ENCODE measurements around the gene ATP11C. TPM values are rescaled to one million over a fixed set of nuclear protein-coding genes. Genes with fewer than 3 reads are reported as not detected.
"Not testable (repeated sequence)": the region's sequence is repeated elsewhere in the genome, so short reads cannot be mapped to it uniquely, and the experiment has no call there.

ATP11C gene
- total RNA-seq, 3 donors from 2014 or later = 10.8 to 17.0 (median 13.1) TPM

- ATAC-seq = no peak
- intact Hi-C loops (cut with DNase I, micrococcal nuclease) = no loop called here
- H3K9me3 ChIP-seq = no peaks in the 10 kb centered on the region
These were observed 57.0 kb downstream of the ATP11C start for GRCh38 chrX:139875841-139876240.

GRCh38 chrX:139869796-139870195 lies 63.1 kb downstream of the ATP11C start:
- no peaks in the 10 kb centered on the region for H3K4me1 ChIP-seq (ENCODE audit: low read depth)
- no peaks in the 10 kb centered on the region for H3K36me3 ChIP-seq (ENCODE audit: low read depth)
- intact Hi-C loops (cut with DNase I, micrococcal nuclease) = no loop called here
- no peak for TF ChIP-seq CTCF (IDR thresholded peaks at IDR 0.05)
- ATAC-seq (no peak), DNase-seq (no peak)
- no peak overlapping the region for H3K4me3 ChIP-seq
- no peaks in the 10 kb centered on the region for H3K9me3 ChIP-seq

More at GRCh38 chrX:139875841-139876240, 57.0 kb downstream of the ATP11C start:
- Histone ChIP-seq H3K4me1 (ENCODE audit: low read depth) (no peaks in the 10 kb centered on the region), H3K36me3 (ENCODE audit: low read depth) (no peaks in the 10 kb centered on the region), H3K4me3 (no peak overlapping the region)
- TF ChIP-seq CTCF (IDR thresholded peaks at IDR 0.05) = no peak
- DNase-seq = no peak

GRCh38 chrX:139864640-139865039 lies 68.2 kb downstream of the ATP11C start:
- no peak for ATAC-seq
- no peak overlapping the region for H3K4me3 ChIP-seq
- intact Hi-C loops (cut with DNase I, micrococcal nuclease) = no loop called here
- H3K4me1 ChIP-seq (ENCODE audit: low read depth) = no peaks in the 10 kb centered on the region
- no peaks in the 10 kb centered on the region for H3K9me3 ChIP-seq
- H3K36me3 ChIP-seq (ENCODE audit: low read depth) = no peaks in the 10 kb centered on the region
- TF ChIP-seq CTCF (IDR thresholded peaks at IDR 0.05) = no peak
- DNase-seq = no peak

- intact Hi-C loops (cut with DNase I, micrococcal nuclease) = no loop called here
- Histone ChIP-seq H3K4me3 (no peak overlapping the region), H3K36me3 (ENCODE audit: low read depth) (no peaks in the 10 kb centered on the region), H3K4me1 (ENCODE audit: low read depth) (no peaks in the 10 kb centered on the region), H3K9me3 (no peaks in the 10 kb centered on the region)
- DNase-seq (no peak), ATAC-seq (no peak)
- no peak for TF ChIP-seq CTCF (IDR thresholded peaks at IDR 0.05)
These were observed 70.6 kb downstream of the ATP11C start for GRCh38 chrX:139862208-139862607.

GRCh38 chrX:139856826-139857225 lies 76.0 kb downstream of the ATP11C start:
- H3K4me3 ChIP-seq; H3K9me3 ChIP-seq; H3K4me1 ChIP-seq (ENCODE audit: low read depth); intact Hi-C loops (cut with DNase I, micrococcal nuclease); DNase-seq; ATAC-seq; H3K36me3 ChIP-seq (ENCODE audit: low read depth): not testable (repeated sequence)

- Histone ChIP-seq H3K9me3 (no peaks in the 10 kb centered on the region), H3K4me1 (ENCODE audit: low read depth) (no peaks in the 10 kb centered on the region), H3K4me3 (no peak overlapping the region), H3K36me3 (ENCODE audit: low read depth) (no peaks in the 10 kb centered on the region)
- intact Hi-C loops (cut with DNase I, micrococcal nuclease) = no loop called here
- DNase-seq (no peak), ATAC-seq (no peak)
- no peak for TF ChIP-seq CTCF (IDR thresholded peaks at IDR 0.05)
These were observed 81.1 kb downstream of the ATP11C start for GRCh38 chrX:139851730-139852129.
